ENCODE data around the gene SH3GL2.

DNA sequence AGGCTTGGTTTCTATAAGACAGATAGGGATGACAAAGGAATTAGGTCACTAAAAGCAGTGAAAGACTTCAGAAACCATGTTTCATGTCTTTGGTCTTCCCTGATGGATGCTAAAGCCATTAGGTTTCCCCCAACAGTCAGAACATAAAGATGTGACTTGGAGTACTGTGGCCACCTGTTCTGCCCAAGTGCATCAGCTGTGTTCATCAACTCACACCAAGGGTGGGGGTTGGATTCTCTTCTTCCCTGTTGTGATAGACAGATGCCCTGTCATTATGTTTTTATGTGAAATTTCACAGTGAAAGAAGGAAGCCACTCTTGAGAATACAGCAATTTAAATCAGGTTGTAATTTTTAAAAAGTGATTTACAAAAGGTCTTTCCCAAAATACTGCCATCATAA, 196.8 kb downstream of the SH3GL2 start:
- TF ChIP-seq, protein P1, sequence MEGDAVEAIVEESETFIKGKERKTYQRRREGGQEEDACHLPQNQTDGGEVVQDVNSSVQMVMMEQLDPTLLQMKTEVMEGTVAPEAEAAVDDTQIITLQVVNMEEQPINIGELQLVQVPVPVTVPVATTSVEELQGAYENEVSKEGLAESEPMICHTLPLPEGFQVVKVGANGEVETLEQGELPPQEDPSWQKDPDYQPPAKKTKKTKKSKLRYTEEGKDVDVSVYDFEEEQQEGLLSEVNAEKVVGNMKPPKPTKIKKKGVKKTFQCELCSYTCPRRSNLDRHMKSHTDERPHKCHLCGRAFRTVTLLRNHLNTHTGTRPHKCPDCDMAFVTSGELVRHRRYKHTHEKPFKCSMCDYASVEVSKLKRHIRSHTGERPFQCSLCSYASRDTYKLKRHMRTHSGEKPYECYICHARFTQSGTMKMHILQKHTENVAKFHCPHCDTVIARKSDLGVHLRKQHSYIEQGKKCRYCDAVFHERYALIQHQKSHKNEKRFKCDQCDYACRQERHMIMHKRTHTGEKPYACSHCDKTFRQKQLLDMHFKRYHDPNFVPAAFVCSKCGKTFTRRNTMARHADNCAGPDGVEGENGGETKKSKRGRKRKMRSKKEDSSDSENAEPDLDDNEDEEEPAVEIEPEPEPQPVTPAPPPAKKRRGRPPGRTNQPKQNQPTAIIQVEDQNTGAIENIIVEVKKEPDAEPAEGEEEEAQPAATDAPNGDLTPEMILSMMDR (IDR thresholded peaks at IDR 0.05; ENCODE audit: extremely low read depth in 1 of 2, insufficient read depth in 1 of 2, low read depth in 1 of 2, low read length in 2 of 2) = no peak
- TF ChIP-seq EZH2 (IDR thresholded peaks at IDR 0.05; ENCODE audit: borderline replicate concordance, low read depth, low read length, severe bottlenecking) (no peak), MYC (IDR thresholded peaks at IDR 0.05; ENCODE audit: low read depth, low read length) (no peak), POLR2A (IDR thresholded peaks at IDR 0.05; ENCODE audit: low read depth, low read length) (no peak), POLR2AphosphoS5 (IDR thresholded peaks at IDR 0.05; ENCODE audit: insufficient read depth, low read depth, low read length) (no peak), GATA2 (IDR thresholded peaks at IDR 0.05; ENCODE audit: insufficient read depth, insufficient read length, low read depth, low read length) (no peak), JUN (IDR thresholded peaks at IDR 0.05; ENCODE audit: borderline replicate concordance, insufficient read depth, insufficient read length, low read depth) (no peak)
- TF ChIP-seq, protein P2, sequence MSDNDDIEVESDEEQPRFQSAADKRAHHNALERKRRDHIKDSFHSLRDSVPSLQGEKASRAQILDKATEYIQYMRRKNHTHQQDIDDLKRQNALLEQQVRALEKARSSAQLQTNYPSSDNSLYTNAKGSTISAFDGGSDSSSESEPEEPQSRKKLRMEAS (IDR thresholded peaks at IDR 0.05; ENCODE audit: insufficient read depth, insufficient read length) = no peak
